GM10248 (cell line): ENCODE measurements around the gene TMEM63A.

Experiments
- CTCF ChIA-PET: fragments of 300-600 bp; sonication (Branson Sonifier 250); formaldehyde crosslinking; extraction: SDS; loops from one replicate; lab custom pipeline; 2021; ENCODE audit warnings: antibody characterized with exemption; lab: Yijun Ruan, JAX
- POLR2A ChIA-PET: fragments of 350-650 bp; sonication (Branson Sonifier 250); formaldehyde crosslinking; extraction: SDS; loops from one replicate; lab custom pipeline; 2020; ENCODE audit warnings: antibody characterized with exemption; lab: Yijun Ruan, JAX
- DNase-seq: peaks from one replicate; pipeline ENCODE4 v3.0.0; 2012; ENCODE audit errors: extremely low spot score
- CTCF ChIP-seq: IDR thresholded peaks from 2 replicates; pipeline ENCODE4 v1.5.1; 2012; ENCODE audit warnings: mild to moderate bottlenecking, low read depth; ENCODE audit errors: extremely low read depth, missing control alignments, control extremely low read depth

The TMEM63A gene

DNA sequence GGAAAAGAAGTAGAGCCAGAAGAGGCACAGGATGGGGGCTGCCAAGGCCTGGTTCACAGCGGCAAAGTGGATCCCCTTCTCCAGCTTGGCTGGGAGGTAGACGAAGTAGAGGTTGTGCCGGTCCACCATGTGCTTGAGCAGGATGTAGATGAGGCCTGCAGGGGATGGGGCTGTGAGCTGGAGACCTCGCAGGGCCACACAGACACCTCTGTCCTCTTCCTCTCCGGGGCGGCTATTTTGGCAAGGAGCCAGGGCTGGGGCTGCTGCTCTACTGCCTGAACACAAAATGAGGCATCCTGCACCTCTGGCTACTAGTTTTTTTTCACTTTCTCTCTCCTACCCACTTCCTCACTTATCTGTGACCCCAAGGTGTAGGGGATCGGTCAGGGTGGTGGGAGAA, 32.3 kb downstream of the TMEM63A start:
- CTCF ChIA-PET, result interaction anchor here (0.9 kb wide), 1 partner anchor 73 kb away, joined by 3 read pairs; the partner anchor contains the start of gene SRP9
- POLR2A ChIA-PET, result no interaction called here
- TF ChIP-seq CTCF, result no peak
- no peak for DNase-seq

DNA sequence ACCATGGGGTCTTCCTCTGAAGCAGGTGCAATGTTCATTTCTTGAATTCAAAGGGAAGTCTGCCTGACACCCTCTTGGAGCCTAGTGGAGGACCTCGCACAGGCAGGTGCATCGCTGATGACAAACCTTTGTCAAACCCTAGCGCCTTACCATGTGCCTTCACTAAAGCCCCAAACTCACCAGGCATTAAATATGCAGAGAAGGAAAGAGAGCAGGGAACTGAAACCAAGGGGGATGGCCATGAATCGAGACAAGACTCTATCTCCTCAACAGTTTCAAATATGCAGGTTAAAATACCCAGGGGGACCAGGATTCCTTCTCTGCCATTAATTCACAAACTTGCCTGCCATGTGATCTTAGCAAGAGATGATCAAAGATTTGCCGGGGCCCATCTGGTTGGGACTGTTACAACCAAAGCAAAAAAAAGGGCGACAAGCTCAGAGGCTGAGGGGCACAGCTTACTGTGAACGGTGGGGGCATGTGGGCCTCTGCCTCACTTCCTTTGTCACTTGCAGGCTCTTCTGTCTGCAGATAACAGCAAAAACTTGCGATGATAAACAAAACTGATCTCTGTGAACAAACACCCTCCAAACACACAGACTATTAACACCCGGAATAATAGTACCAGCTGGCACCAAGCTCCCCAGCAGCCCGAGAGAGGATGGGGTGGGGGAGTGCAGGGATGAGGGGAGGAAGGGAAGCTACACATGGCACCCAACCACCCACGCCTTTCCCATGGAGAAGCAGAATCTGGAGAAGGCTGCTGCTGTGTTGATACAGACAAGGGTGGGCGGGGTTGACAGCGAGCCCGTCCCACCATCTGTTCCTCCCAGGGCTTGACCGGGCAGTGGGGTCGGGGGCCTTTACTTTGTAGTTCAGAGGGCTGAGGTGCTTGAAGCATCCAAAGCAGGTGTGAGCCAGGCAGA, 33.9 kb downstream of the TMEM63A start:
- POLR2A ChIA-PET, result no interaction called here
- DNase-seq, result peak; percentile 67
- CTCF ChIA-PET, result interaction anchor here (0.8 to 0.9 kb wide), 2 partner anchors 34 to 71 kb away, joined by 3 to 4 read pairs; partner anchors contain the start of genes SRP9 and TMEM63A
- no peak for TF ChIP-seq CTCF

DNA sequence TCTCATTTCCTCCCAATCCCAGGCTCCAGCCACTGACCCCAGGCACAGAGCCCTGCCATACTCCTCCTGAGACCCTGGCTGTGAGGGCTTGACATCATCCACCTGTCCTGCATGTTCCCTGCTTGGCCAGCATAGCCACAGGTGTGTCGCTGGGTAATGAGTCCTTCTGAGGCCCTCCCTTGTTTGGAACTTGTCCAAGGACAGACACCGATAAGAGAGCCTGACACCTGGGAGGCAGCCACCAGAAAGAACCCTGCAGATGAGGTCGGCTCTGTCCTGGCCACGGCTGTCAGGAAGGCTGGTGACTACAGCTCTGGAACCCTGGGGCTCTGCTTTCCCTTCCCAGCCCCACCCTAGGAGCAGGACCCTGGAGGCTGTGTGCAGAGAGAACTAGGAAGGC, 34.6 kb downstream of the TMEM63A start:
- no peak for DNase-seq
- ChIA-PET CTCF (interaction anchor here (0.9 kb wide), 1 partner anchor 35 kb away, joined by 4 read pairs; the partner anchor contains the start of gene TMEM63A), POLR2A (no interaction called here)

DNA sequence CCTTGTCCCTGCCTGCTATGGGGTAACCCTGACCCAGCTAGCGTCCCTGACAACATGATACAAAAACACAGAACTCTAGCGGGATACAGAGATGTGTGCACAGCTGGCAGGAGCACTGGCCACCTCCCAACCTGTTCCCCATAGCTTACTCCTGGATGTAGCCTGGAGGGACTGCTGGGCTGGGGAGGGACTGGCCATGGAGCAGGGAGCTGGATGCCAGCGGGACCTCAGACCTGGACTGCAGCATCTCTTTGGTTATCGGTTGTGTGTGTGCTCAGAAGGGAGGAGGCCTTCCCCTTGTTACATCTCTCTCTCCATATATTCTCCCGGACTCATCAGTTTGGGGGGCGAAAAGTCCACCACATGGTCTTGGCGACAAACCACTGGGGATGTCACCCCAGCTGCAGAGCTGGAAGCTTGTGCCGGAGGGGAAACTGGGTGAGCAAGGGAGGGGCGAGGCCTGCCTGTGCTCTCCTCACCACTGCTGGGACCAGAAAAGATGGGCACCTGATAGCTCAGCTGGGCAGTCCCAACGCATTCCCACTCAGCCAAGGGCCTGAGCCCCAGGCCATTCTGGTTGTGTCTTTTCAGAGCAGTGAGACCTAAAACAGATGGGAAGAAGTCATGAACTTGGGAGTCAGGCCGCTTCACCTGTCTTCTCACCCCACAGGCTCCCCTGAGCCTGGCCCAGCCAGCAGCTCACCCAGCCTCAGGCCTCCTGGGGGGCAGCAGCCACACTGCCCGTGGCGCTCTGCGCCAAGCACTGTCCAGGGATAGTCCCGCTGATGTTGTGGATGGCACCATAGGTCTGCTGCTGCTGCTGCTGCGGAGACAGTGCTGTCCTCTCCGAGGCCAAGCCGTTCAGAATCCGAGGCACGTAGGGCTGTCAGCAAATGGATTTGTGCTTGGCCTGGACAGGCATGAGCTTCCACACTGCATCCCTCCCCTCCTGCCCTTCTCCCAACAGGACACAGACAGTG, 35.6 kb downstream of the TMEM63A start:
- TF ChIP-seq CTCF, result no peak
- POLR2A ChIA-PET, result interaction anchor here (0.5 kb wide), 1 partner anchor 403 kb away, joined by 4 read pairs; no protein-coding TSS in a partner anchor
- DNase-seq, result no peak
- CTCF ChIA-PET, result interaction anchor here (1.3 to 1.9 kb wide), 2 partner anchors 8 to 13 kb away, joined by 3 to 4 read pairs; no protein-coding TSS in a partner anchor

More for the DNA sequence above, 34.6 kb downstream of the TMEM63A start:
- no peak for TF ChIP-seq CTCF

DNA sequence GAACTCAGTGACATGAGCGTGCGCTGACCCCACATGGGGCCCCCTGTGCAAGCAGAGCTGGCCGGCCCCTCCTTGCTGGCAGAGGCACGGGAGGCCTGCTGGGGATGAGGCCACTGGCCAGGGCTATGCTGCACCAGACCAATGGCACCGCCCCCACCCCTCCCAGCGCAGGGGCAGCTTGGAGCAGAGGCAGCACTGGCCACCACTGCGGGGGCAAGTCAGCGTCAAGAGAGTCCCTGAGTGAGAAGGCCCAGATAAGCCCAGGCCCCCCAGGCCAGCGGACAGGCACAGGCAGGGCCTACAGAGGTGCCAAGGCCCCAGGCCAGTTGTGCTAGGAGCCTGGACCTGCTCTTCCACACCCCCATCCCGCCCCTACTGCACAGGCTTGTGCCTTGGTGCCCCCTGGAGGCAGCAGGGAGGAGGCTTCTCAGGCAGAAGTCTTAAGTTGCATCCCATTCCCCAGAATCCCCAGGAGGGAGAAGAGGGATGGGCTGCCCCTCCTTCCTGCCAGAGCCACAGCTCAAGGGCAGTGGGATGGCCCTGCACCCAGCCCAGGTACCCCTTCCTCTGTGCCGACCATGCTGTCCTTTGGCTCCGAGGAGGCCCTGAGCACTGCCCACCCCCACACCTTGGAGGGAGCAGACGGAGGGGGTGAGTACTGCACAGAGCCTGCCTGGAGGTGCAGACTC, 36.5 kb downstream of the TMEM63A start:
- ChIA-PET POLR2A (no interaction called here), CTCF (interaction anchor here (1.1 to 1.9 kb wide), 4 partner anchors 9 to 371 kb away, joined by 3 to 4 read pairs (median 3); partner anchors contain the start of gene SRP9)
- TF ChIP-seq CTCF, result peak; percentile 36
- peak; percentile 48 for DNase-seq
